Loucy (cell line): ENCODE results near the gene PARK7.

ENCODE experiments used
- CTCF ChIP-seq: fragments of 200-600 bp; sonication (generic); conservative IDR thresholded peaks from 2 replicates; pipeline ENCODE4 v1.5.1; 2014; ENCODE audit warnings: mild to moderate bottlenecking, antibody characterized with exemption, low read length
- EZH2phosphoT487 ChIP-seq: fragments of 200-600 bp; IDR thresholded peaks from 2 replicates; pipeline ENCODE4 v1.6.1; 2018; ENCODE audit warnings: antibody characterized with exemption, mild to moderate bottlenecking, moderate library complexity, borderline replicate concordance

GRCh38 chr1:7984811-7985210 is 23.3 kb downstream of the PARK7 start:
- no peak for TF ChIP-seq CTCF
- no peak for TF ChIP-seq EZH2phosphoT487
